GM19467 (cell line): ENCODE results near the gene CACNA2D3.
A peak's percentile ranks its signal among the peaks of the same experiment; 100 is the strongest.

Experiments
- ATAC-seq: cut with Tn5 transposase; IDR thresholded peaks from one replicate; pipeline ENCODE4 v1.9.1; 2021; ENCODE audit warnings: mild to moderate bottlenecking, moderate library complexity; ENCODE audit not compliant: unreplicated experiment

The CACNA2D3 gene

GRCh38 chr3:54358969-54359694 is 236.8 kb downstream of the CACNA2D3 start:
- no peak for ATAC-seq

DNA sequence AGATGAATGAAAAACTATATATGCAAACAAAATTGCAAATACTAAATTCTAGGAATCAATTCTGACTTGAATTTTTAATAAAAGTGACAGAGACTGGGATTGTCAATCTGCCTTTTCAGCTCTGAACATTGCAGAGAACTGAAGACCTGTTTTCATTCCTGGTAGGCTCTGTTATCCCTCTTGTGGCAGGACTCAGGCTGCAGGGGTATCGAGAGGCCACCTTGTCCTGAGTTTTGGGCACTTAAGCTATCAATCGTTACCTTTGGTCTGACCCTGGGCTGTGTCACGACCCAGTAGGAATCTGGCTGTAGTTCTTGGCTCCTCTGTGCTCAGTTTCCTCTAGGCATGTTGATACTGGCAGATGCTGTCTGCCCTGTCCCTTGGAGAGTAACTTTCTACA is 238.0 kb downstream of the CACNA2D3 start:
- ATAC-seq = no peak

DNA sequence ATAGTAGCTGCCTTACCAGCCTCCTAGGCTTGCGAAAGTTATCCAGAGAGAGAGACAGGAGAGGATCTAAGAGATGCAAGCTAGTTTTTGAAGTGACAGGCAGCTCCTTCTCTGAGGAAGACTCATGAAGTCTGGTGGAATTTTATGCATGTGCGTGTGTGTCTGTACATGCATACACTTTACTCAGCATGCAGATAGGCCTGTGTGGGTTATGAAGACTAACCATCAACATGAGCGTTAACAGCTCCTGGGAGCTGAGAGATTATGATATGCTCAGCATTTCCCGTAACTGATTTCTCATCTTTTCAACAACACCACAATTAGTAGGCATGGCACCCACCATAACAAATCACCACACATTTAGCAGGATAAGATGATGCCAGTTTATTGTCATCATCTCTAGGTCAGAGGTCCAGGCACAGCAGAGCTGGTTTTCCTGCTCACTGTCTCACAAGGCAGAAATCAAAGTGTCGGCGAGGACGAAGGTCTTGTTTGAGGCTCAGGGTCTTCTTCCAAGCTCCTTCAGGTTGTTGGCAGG is 239.5 kb downstream of the CACNA2D3 start:
- no peak for ATAC-seq

DNA sequence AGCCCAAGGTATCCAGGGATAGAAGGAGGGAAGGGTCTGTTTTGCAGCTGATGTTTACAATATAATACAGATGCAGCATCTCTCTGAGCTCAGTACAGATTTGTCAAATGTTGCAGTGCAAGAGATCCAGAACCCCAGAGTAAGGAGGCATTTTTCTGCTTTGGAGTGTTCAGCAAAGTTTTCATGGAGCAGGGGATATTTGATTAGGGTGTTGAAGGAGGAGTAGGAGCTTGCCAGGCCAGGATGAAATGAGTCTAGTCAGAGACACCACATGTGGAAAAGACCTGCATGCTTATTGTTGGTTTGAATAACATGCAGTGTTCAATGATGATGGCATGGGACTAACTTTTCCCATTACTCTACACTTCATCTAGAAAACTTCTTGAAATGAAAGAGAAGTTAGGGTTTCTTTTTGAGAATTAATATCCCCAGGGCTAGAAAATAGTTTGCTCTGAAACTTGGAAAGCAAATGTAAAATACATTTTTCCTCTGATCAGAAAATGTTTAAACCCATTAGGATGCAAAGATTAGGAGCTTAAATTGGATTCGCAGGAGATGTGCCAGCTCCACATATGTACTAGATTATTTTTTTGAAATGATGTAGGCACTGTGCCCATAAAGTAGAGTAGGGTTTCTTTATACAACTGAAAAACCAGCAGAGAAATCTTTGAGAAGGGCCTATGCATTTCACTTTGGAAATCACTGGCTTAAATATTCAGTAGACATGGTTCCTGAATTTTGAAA is 243.8 kb downstream of the CACNA2D3 start:
- ATAC-seq = no peak

DNA sequence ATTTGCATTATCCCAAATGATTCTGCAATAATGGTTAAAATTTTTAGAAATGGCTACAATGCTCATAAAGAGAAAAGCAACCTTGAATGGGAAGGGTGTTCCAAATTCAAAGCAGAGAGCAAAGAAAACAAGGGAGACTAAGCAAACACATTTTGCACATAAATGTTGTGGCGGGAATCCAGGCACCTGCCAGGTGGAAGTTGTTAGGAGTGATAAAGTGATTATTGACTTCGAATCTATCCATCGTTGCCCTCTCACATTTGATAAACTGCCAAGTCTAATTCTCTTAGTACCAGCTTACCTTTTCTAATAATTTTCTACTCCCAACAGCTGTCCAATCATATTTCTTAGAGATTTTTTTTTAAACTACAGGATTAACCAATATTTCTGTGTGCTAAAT is 244.5 kb downstream of the CACNA2D3 start:
- no peak for ATAC-seq

- no peak for ATAC-seq
Observed at GRCh38 chr3:54372232-54372631, 249.9 kb downstream of the CACNA2D3 start.

- ATAC-seq = peak; percentile 54
Observed at GRCh38 chr3:54374214-54374852, 252.0 kb downstream of the CACNA2D3 start.

GRCh38 chr3:54376142-54376807 is 253.9 kb downstream of the CACNA2D3 start:
- no peak for ATAC-seq

GRCh38 chr3:54376939-54377578 is 254.7 kb downstream of the CACNA2D3 start:
- no peak for ATAC-seq

DNA sequence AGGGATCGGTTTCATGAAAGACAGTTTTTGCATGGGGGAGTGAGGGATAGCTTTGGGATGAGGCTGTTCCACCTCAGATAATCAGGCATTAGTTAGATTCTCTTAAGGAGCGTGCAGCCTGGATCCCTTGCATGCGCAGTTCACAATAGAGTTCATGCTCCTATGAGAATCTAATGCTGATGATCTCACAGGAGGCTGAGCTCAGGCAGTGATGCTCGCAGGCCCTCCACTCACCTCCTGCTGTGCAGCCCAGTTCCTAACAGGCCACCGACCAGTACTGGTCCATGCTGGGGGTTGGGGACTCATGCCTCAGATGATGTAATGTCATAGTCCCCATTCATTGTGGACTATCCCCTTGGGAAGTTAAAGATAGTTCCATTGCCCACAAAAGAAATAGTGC is 255.8 kb downstream of the CACNA2D3 start:
- no peak for ATAC-seq

GRCh38 chr3:54384279-54384678 is 261.9 kb downstream of the CACNA2D3 start:
- no peak for ATAC-seq

DNA sequence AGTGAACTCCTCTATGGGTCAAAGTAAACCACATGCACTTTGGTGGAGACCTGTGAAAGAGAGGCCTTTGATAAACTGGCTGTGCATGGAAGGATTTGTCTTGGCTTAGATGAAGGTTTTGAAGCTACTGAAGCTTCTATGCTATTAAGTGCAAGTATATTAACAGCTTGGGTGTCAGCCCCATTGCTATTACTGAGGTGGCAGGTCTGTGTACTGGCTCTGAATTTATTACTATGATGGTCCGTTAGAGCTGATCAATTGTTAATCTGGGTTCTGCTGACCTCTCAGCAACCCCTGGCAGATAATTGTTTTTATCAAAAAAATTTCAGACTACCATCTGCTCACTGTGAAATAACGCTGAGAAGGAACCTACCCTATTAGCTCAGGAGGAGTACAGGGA is 268.2 kb downstream of the CACNA2D3 start:
- no peak for ATAC-seq

GRCh38 chr3:54393150-54393549 is 270.8 kb downstream of the CACNA2D3 start:
- ATAC-seq = no peak

DNA sequence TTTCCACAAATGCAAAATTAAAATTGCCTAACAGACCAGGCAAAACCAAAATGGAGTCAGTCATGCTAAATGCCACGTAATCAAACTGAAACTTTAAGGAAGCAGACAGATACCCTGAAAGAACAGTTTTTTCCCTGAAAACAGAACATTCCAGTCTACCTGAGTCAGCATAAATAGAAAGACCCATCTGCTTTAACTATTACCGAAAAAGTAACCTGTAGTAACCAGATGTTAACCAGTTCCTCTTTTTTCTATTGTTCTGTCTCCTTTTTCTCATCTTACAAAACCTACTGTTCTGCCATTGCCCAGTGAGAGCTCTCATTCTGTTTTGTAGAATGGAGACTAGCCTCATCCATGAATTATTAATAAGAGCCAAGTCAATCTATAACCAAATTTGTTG is 286.0 kb downstream of the CACNA2D3 start:
- no peak for ATAC-seq

- no peak for ATAC-seq
Observed at GRCh38 chr3:54421943-54422342, 299.6 kb downstream of the CACNA2D3 start.

DNA sequence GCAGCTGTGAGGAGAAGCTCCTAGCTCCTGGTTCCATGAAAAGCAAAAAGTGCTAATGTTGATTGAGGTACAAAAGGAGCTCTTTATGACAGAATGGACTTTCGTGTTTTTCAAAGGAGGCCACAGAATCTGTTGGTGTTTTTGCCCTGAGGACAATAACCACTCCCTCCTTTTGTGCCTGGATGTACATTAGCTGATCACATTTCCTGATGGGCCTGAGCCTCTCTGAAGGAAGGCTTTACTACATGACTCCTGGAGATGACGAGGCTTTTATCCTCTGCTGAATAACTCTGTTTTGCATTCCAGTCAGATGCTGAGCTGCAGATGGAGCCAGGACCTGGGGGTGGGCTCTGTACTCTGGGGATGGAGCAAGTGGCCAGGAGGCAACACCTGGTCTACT is 301.9 kb downstream of the CACNA2D3 start:
- ATAC-seq = no peak

DNA sequence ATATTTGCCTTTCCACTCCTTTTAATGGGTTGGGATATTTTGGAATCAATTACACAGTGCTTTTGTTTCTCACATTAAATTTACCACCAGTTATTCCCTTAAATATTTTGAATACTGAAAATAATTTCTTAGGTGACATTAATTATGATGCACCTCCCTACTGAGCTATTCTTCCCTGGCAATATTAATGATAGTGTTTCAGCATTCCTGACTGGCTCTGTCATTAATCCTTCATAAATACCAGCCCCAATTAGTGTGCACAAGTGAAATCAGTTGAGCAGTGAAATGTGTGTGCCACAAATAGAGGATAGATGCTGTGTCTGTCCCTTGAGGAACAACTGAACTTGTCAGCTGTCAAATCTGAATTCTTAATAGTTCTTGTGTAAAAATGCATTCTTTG is 304.0 kb downstream of the CACNA2D3 start:
- no peak for ATAC-seq

GRCh38 chr3:54427501-54427900 is 305.1 kb downstream of the CACNA2D3 start:
- no peak for ATAC-seq

- ATAC-seq = no peak
Observed at GRCh38 chr3:54427941-54428871, 305.9 kb downstream of the CACNA2D3 start.

DNA sequence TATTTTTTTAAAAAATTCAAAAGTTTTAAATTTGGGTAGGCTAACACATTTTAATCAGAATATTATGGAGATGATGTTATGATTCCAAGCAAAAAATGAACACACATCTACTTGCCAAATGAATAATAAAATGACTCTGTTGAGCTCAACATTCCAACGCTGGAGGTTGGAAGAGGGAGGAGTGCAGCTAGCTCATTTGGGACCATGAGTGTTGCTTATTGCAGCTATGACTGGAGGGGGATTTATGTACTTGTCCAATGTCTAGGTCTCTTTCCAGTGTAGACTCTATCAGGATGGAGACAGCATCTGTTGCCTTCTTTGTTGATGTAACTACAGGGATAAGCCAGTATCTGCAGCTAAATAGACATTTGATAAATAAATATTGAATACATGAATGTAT is 310.6 kb downstream of the CACNA2D3 start:
- ATAC-seq = no peak
